ENCODE data around the gene GKAP1.
A peak's percentile ranks its signal among the peaks of the same experiment; 100 is the strongest.

GRCh38 chr9:83714329-83714728 is 103.2 kb downstream of the GKAP1 start:
- peak; percentile 14 to 38 for TF ChIP-seq CTCF (IDR thresholded peaks at IDR 0.05; ENCODE audit: extremely low read depth in 1 of 2, insufficient read depth in 1 of 2, low read depth in 1 of 2, low read length in 2 of 2)
- no peak for TF ChIP-seq POLR2AphosphoS5 (IDR thresholded peaks at IDR 0.05; ENCODE audit: insufficient read depth, low read depth, low read length)
- no peak for TF ChIP-seq MYC (IDR thresholded peaks at IDR 0.05; ENCODE audit: low read depth, low read length)
